Astrocyte (in vitro differentiated cells and primary cell): ENCODE measurements around the gene VSNL1. TPM values are rescaled to one million over a fixed set of nuclear protein-coding genes. Genes with fewer than 3 reads are reported as not detected.

Experiments
- DNase-seq: peaks from one replicate; pipeline ENCODE4 v3.0.0-alpha.2; 2010; ENCODE audit warnings: low read depth
- FAIRE-seq: peaks from 2 replicates; lab custom pipeline; 2011; peaks lifted over from hg19 to GRCh38; lab: Jason Lieb, UNC
- H2AFZ ChIP-seq: 2 replicates; pipeline ENCODE4 v1.6.0; 2012; ENCODE audit warnings: low read depth, low read length, inconsistent platforms
- H3K27ac ChIP-seq: 2 replicates; pipeline ENCODE4 v1.5.1; 2011; ENCODE audit warnings: low read depth, low read length, inconsistent platforms
- H3K27me3 ChIP-seq: 2 replicates; pipeline ENCODE4 v1.6.0; 2011; ENCODE audit warnings: low read length, inconsistent platforms; ENCODE audit not compliant: insufficient read depth
- H3K36me3 ChIP-seq: 2 replicates; pipeline ENCODE4 v1.5.1; 2011; ENCODE audit warnings: low read length, inconsistent platforms; ENCODE audit not compliant: insufficient read depth
- H3K4me1 ChIP-seq: 2 replicates; pipeline ENCODE4 v1.5.1; 2011; ENCODE audit warnings: low read length, inconsistent platforms; ENCODE audit not compliant: insufficient read depth
- H3K4me2 ChIP-seq: 2 replicates; pipeline ENCODE4 v1.6.0; 2012; ENCODE audit warnings: low read length, inconsistent platforms
- H3K4me3 ChIP-seq: 2 replicates; pipeline ENCODE4 v1.5.1; 2011; ENCODE audit warnings: low read depth, mild to moderate bottlenecking, low read length, inconsistent platforms; ENCODE audit not compliant: insufficient read depth
- H3K79me2 ChIP-seq: 2 replicates; pipeline ENCODE4 v1.6.0; 2012; ENCODE audit warnings: mild to moderate bottlenecking, low read length, inconsistent platforms; ENCODE audit not compliant: insufficient read depth
- H3K9ac ChIP-seq: 2 replicates; pipeline ENCODE4 v1.6.0; 2012; ENCODE audit warnings: mild to moderate bottlenecking, low read length, inconsistent platforms
- H3K9me3 ChIP-seq: 2 replicates; pipeline ENCODE4 v1.5.1; 2012; ENCODE audit warnings: low read depth, mild to moderate bottlenecking, low read length, inconsistent platforms; ENCODE audit not compliant: insufficient read depth
- H4K20me1 ChIP-seq: 2 replicates; pipeline ENCODE4 v1.6.0; 2012; ENCODE audit warnings: low read length, inconsistent platforms; ENCODE audit not compliant: insufficient read depth
- H3K27ac Mint-ChIP-seq: one replicate; pipeline ENCODE4 v1.8.0; 2021; ENCODE audit warnings: mild to moderate bottlenecking, mixed read lengths; ENCODE audit not compliant: unreplicated experiment
- H3K27me3 Mint-ChIP-seq: one replicate; pipeline ENCODE4 v1.8.0; 2021; ENCODE audit warnings: low read depth, mixed read lengths; ENCODE audit not compliant: unreplicated experiment
- H3K36me3 Mint-ChIP-seq: one replicate; pipeline ENCODE4 v1.8.0; 2021; ENCODE audit warnings: low read depth, mixed read lengths; ENCODE audit not compliant: unreplicated experiment
- H3K4me1 Mint-ChIP-seq: one replicate; pipeline ENCODE4 v1.8.0; 2021; ENCODE audit warnings: low read depth, mixed read lengths; ENCODE audit not compliant: unreplicated experiment
- H3K4me3 Mint-ChIP-seq: one replicate; pipeline ENCODE4 v1.8.0; 2021; ENCODE audit warnings: mild to moderate bottlenecking, moderate library complexity, mixed read lengths; ENCODE audit not compliant: unreplicated experiment
- H3K9me3 Mint-ChIP-seq: one replicate; pipeline ENCODE4 v1.8.0; 2021; ENCODE audit warnings: mild to moderate bottlenecking, mixed read lengths; ENCODE audit not compliant: unreplicated experiment
- EZH2 ChIP-seq: IDR thresholded peaks from 2 replicates; pipeline ENCODE4 v1.6.1; 2012; ENCODE audit warnings: mild to moderate bottlenecking, low read length, inconsistent platforms; ENCODE audit not compliant: insufficient read depth
- total RNA-seq: library from RNA; stranded (reverse); gene quantifications from 2 replicates; pipeline ENCODE4 v1.2.1, GENCODE V29; 2021
- TF ChIP-seq, protein P1 (sequence below): IDR thresholded peaks from 2 replicates; pipeline ENCODE4 v1.5.1; 2011; ENCODE audit warnings: low read depth, mild to moderate bottlenecking, inconsistent platforms, low read length, moderate library complexity; ENCODE audit not compliant: insufficient read depth

VSNL1 gene
- total RNA-seq, 1 donor from 2014 or later = 0.61 TPM

DNA sequence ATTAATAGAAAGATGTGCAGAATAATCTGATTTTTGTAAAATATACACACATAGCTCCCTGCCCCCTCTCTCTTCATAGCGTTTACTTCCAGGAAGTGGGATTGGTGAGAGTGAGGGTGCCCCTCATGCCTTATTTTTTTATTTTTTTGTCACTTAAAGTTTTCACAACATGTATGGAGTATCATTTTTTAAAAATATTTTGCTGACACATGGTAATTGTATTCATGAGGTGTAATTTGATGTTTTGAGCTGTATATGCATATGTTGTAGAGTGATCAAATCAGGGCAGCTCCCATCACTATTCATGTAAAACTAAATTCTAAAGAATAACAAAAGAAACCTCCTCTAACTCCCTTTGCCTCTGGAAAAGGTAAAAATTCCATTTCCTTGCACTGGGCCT, 74.7 kb downstream of the VSNL1 start:
- Mint-ChIP-seq H3K27ac (no peak overlapping the region), H3K4me3 (no peak overlapping the region), H3K4me1 (peaks cover 6% of the 10 kb centered on the region), H3K27me3 (peaks cover 4% of the 10 kb centered on the region), H3K9me3 (no peaks in the 10 kb centered on the region), H3K36me3 (no peaks in the 10 kb centered on the region)
- Histone ChIP-seq H4K20me1 (no peaks in the 10 kb centered on the region), H3K9ac (peak overlapping the region; percentile 7), H3K27ac (peak overlapping the region; percentile 1), H3K4me2 (peak overlapping the region; percentile 49), H2AFZ (no peak overlapping the region), H3K27me3 (no peaks in the 10 kb centered on the region), H3K4me1 (peaks cover 21% of the 10 kb centered on the region), H3K9me3 (no peaks in the 10 kb centered on the region), H3K4me3 (no peak overlapping the region), H3K36me3 (no peaks in the 10 kb centered on the region), H3K79me2 (no peaks in the 10 kb centered on the region)
- DNase-seq (no peak), FAIRE-seq (no peak)
- TF ChIP-seq EZH2 = no peak
- TF ChIP-seq, protein P1, sequence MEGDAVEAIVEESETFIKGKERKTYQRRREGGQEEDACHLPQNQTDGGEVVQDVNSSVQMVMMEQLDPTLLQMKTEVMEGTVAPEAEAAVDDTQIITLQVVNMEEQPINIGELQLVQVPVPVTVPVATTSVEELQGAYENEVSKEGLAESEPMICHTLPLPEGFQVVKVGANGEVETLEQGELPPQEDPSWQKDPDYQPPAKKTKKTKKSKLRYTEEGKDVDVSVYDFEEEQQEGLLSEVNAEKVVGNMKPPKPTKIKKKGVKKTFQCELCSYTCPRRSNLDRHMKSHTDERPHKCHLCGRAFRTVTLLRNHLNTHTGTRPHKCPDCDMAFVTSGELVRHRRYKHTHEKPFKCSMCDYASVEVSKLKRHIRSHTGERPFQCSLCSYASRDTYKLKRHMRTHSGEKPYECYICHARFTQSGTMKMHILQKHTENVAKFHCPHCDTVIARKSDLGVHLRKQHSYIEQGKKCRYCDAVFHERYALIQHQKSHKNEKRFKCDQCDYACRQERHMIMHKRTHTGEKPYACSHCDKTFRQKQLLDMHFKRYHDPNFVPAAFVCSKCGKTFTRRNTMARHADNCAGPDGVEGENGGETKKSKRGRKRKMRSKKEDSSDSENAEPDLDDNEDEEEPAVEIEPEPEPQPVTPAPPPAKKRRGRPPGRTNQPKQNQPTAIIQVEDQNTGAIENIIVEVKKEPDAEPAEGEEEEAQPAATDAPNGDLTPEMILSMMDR = no peak

DNA sequence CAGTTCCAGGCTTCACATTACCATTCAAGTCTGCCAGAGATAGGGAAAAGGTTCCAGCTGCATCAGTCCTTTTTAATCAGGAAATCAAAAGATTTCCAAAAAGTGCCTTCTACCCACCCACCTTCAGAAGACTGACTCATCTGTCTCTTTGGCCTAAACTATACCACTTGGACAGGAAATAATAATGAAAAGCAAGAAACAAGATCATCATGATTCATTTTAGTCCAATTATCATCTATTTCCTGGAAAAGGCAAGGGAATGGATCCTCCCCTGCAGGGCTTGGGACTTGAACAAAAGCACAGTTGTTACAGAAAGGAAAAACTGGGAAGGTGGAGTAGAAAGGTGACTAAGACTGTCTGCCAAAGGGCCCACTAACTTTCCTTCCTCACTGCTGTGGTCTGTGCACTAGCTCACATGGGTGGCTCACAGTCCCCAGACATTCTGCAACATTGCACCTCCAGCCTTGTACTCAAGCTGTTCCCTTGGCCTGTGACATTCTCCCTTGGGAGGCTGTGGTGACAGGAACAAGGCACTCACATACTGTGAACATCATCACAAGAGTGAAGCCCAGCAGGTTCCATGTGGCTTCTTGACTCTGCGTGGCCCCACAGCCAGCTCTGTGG, 75.3 kb downstream of the VSNL1 start:
- H3K9ac ChIP-seq = peak overlapping the region; percentile 7
- no peak overlapping the region for H3K4me3 ChIP-seq
- no peaks in the 10 kb centered on the region for H3K27me3 ChIP-seq
- peaks cover 24% of the 10 kb centered on the region for H3K4me1 ChIP-seq
- no peaks in the 10 kb centered on the region for H3K36me3 ChIP-seq
- Mint-ChIP-seq H3K27ac (no peak overlapping the region), H3K9me3 (no peaks in the 10 kb centered on the region), H3K4me1 (peaks cover 11% of the 10 kb centered on the region), H3K27me3 (peaks cover 4% of the 10 kb centered on the region), H3K4me3 (no peak overlapping the region), H3K36me3 (no peaks in the 10 kb centered on the region)
- peak; percentile 86 for DNase-seq
- peak overlapping the region; percentile 29 for H3K27ac ChIP-seq
- no peak for TF ChIP-seq EZH2
- TF ChIP-seq, protein P1 = no peak
- H4K20me1 ChIP-seq = no peaks in the 10 kb centered on the region
- H3K79me2 ChIP-seq = no peaks in the 10 kb centered on the region
- H2AFZ ChIP-seq = no peak overlapping the region
- FAIRE-seq = peak; percentile 76
- no peaks in the 10 kb centered on the region for H3K9me3 ChIP-seq
- peak overlapping the region; percentile 49 for H3K4me2 ChIP-seq

DNA sequence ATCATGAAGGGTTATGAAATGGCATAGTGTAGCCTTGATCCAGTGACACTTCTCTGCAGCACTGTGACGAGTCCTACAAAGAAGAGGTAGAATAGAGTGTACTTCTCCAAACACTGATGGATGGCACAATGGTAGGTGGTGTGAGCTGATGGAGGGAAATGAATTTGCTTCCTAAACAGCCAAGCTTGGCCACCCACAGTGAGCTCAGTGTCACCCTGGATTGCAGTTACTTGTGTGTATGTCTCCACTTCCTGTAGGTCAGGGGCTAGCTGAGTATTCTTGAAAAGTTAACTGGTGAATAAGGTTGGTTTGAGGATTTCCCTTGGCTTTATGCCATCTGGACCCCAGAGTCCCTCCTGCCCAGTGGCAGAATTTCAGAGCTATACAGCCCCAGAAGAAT, 75.9 kb downstream of the VSNL1 start:
- Mint-ChIP-seq H3K36me3 (no peaks in the 10 kb centered on the region), H3K9me3 (no peaks in the 10 kb centered on the region), H3K27me3 (peaks cover 4% of the 10 kb centered on the region), H3K4me1 (peaks cover 11% of the 10 kb centered on the region), H3K4me3 (no peak overlapping the region), H3K27ac (no peak overlapping the region)
- no peak for DNase-seq
- H3K27me3 ChIP-seq = no peaks in the 10 kb centered on the region
- H3K4me2 ChIP-seq = peak overlapping the region; percentile 49
- no peaks in the 10 kb centered on the region for H3K79me2 ChIP-seq
- H3K36me3 ChIP-seq = no peaks in the 10 kb centered on the region
- no peaks in the 10 kb centered on the region for H3K9me3 ChIP-seq
- no peak overlapping the region for H3K4me3 ChIP-seq
- H3K4me1 ChIP-seq = peaks cover 30% of the 10 kb centered on the region
- H4K20me1 ChIP-seq = no peaks in the 10 kb centered on the region
- H3K27ac ChIP-seq = peak overlapping the region; percentile 29
- FAIRE-seq = peak; percentile 37
- TF ChIP-seq, protein P1 = no peak
- TF ChIP-seq EZH2 = no peak
- no peak overlapping the region for H2AFZ ChIP-seq
- no peak overlapping the region for H3K9ac ChIP-seq
